PC-9 (cell line): Measurements from ENCODE around the gene BTBD10.

Experiments
- EZH2 ChIP-seq: fragments of 200-600 bp; sonication (generic); IDR thresholded peaks from 2 replicates; pipeline ENCODE4 v1.8.0; 2017; ENCODE audit warnings: antibody characterized with exemption, low read depth
- TF ChIP-seq, protein P1 (sequence below): fragments of 200-600 bp; sonication (generic); conservative IDR thresholded peaks from 2 replicates; pipeline ENCODE4 v1.6.1; 2017; ENCODE audit warnings: mixed run types, antibody characterized with exemption, mild to moderate bottlenecking, moderate library complexity

- TF ChIP-seq, protein P1, sequence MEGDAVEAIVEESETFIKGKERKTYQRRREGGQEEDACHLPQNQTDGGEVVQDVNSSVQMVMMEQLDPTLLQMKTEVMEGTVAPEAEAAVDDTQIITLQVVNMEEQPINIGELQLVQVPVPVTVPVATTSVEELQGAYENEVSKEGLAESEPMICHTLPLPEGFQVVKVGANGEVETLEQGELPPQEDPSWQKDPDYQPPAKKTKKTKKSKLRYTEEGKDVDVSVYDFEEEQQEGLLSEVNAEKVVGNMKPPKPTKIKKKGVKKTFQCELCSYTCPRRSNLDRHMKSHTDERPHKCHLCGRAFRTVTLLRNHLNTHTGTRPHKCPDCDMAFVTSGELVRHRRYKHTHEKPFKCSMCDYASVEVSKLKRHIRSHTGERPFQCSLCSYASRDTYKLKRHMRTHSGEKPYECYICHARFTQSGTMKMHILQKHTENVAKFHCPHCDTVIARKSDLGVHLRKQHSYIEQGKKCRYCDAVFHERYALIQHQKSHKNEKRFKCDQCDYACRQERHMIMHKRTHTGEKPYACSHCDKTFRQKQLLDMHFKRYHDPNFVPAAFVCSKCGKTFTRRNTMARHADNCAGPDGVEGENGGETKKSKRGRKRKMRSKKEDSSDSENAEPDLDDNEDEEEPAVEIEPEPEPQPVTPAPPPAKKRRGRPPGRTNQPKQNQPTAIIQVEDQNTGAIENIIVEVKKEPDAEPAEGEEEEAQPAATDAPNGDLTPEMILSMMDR, result no peak
- no peak for TF ChIP-seq EZH2
Measured at GRCh38 chr11:13486926-13487660, 24.1 kb upstream of the BTBD10 start.
